Stimulated activated CD8-positive, alpha-beta memory T cell treated with anti-CD3 and anti-CD28 coated beads, Interleukin-4, amount 100 ng/mL, for 4 hours (primary cell): ENCODE results near the gene REV3L.
"Not testable (repeated sequence)": the region's sequence is repeated elsewhere in the genome, so short reads cannot be mapped to it uniquely, and the experiment has no call there.

Experiments used
- DNase-seq, 2 donors: peaks; one replicate each; pipeline ENCODE4 v3.0.0-alpha.2; 2020; ENCODE audit warnings: low read depth in 2 of 2, low spot score in 1 of 2

REV3L gene

DNA sequence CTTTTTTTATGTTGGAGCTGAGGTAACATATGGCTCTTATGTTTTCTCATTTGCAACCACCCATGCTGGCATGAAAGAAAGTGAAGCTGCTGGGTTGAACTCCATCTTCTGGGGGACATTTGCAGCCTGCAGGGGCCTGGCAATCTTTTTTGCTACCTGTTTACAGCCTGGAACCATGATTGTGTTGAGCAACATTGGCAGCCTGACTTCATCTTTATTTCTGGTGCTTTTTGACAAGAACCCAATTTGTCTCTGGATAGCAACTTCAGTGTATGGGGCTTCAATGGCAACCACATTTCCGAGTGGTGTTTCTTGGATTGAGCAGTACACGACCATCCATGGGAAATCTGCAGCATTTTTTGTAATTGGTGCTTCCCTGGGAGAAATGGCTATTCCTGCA, 216.7 kb downstream of the REV3L start:
- DNase-seq: no peak

- no peak for DNase-seq
Observed at GRCh38 chr6:111265842-111266241, 217.2 kb downstream of the REV3L start.

DNA sequence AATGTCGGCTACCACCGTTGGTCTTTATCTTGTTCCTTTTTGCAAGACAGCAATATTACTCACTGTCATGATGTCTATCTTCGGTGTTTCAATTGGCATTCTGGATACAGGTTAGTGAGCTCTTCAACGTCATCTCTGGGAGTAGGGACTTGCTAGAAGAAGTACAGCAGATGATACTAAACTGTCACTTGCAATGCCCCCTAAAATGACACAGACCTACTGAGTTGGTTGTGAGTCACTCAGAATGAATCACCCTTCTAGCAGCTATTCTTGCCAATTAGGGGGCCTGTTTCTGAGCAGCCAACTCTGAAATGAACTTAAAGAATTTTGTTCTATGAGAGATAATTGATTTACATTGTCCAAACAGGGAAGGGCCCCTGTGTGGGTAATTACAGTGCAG, 219.2 kb downstream of the REV3L start:
- no peak for DNase-seq

GRCh38 chr6:111260570-111261298, 222.3 kb downstream of the REV3L start:
- DNase-seq: no peak

- DNase-seq: peak; percentile 97 to 99
Observed at GRCh38 chr6:111259089-111259831, 223.8 kb downstream of the REV3L start.

GRCh38 chr6:111258615-111259088, 224.4 kb downstream of the REV3L start:
- DNase-seq: no peak

GRCh38 chr6:111258010-111258409, 225.0 kb downstream of the REV3L start:
- no peak for DNase-seq

- no peak for DNase-seq
Observed at GRCh38 chr6:111256646-111257045, 226.4 kb downstream of the REV3L start.

DNA sequence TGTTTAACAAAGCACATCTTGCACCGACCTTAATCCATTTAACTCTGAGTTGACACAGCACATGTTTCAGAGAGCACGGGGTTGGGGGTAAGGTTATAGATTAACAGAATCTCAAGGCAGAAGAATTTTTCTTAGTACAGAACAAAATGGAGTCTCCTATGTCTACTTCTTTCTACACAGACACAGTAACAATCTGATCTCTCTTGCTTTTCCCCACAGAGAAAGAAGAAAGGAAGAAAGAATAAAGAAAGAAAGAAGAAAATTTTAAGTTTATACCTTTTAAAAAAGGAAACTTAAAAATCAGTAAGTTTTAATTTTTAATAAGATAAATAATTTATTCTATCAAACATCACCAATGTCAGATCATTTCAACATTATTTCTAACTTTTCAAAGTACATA, 227.2 kb downstream of the REV3L start:
- not testable (repeated sequence) for DNase-seq

DNA sequence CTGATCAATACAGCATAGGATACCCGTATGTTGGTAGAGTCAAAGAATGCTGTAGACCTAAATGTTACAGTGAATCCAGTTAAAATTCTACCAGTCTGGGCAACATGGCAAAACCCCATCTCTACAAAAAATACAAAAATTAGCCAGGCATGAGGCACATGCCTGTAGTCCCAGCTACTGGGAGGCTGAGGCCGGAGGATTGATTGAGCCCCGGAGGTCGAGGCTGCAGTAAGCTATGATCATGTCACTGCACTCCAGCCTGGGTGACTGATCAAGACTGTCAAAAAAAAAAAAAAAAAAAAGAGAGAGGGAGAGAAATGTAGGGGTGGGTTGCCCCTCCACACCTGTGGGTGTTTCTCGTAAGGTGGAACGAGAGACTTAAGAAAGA, 228.2 kb downstream of the REV3L start:
- DNase-seq: no peak

- no peak for DNase-seq
Observed at GRCh38 chr6:111254004-111254778, 228.8 kb downstream of the REV3L start.

DNA sequence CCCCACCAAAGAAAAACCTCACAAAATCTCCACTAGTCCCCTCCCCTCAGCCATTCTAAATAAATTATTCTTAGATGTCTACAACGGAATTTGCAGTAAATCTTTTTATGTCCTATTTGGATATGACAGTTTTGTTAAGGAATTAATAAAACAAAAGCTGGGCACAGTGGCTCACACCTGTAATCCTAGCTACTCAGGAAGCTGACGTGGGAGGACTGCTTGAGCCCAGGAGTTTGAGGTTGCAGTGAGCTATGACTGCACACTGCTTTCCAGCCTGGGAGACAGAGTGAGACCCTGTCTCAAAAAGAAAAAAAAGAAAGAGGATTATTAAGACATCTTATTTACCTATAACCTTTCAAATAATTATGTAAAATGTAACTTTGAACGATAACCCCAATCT, 230.3 kb downstream of the REV3L start:
- DNase-seq: no peak

DNA sequence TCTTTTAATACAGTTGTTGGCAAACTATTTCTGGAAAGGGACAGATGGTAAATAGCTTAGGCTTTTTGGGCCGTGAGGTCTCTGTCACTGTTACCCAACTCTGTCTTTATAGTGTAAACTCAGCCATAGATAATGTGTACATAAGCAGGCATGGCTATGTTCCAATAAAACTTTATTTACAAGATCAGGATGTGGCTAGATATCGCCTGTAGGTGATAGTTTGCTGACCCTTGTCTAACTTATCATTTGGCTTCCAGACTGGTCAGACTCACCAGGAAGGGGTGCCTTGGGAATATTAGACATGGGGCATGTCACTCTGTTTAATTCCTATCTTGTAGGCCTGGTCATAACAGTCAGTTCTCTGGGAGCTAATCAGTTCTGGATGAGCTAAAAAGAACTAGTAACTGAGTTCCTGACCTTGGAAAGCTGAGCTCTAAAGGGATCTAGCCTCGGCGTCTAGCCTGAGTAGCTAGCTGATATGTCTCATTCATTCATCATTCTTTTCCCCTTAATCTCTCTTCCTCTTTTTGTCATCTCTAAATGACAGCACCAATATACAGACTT, 232.1 kb downstream of the REV3L start:
- no peak for DNase-seq
